DOHH2 (cell line): ENCODE measurements around the gene GCNT2.

ENCODE experiments used
- H3F3A ChIP-seq: fragments of 200-600 bp; sonication (generic), shearing (Covaris generic); 2 replicates; pipeline ENCODE4 v1.6.0; 2016; ENCODE audit warnings: antibody characterized with exemption, mild to moderate bottlenecking; ENCODE audit not compliant: control insufficient read depth, insufficient read depth
- H3K27ac ChIP-seq: fragments of 200-600 bp; sonication (generic); 2 replicates; pipeline ENCODE4 v1.5.1; 2014; ENCODE audit warnings: low read depth, mild to moderate bottlenecking, low read length, moderate library complexity
- H3K27me3 ChIP-seq: fragments of 200-600 bp; sonication (generic); 2 replicates; pipeline ENCODE4 v1.6.1; 2014; ENCODE audit warnings: mild to moderate bottlenecking, low read length, mixed read lengths; ENCODE audit not compliant: control insufficient read depth
- H3K36me3 ChIP-seq: fragments of 200-600 bp; sonication (generic); 2 replicates; pipeline ENCODE4 v1.6.1; 2014; ENCODE audit warnings: mild to moderate bottlenecking, low read length, moderate library complexity, mixed read lengths; ENCODE audit not compliant: control insufficient read depth
- H3K4me1 ChIP-seq: fragments of 200-600 bp; sonication (generic); 2 replicates; pipeline ENCODE4 v1.6.1; 2014; ENCODE audit warnings: mild to moderate bottlenecking, low read length, mixed read lengths; ENCODE audit not compliant: control insufficient read depth
- H3K4me2 ChIP-seq: fragments of 200-600 bp; sonication (generic); 2 replicates; pipeline ENCODE4 v1.6.0; 2014; ENCODE audit warnings: mild to moderate bottlenecking, low read length, moderate library complexity
- H3K4me3 ChIP-seq: fragments of 200-600 bp; sonication (generic); 2 replicates; pipeline ENCODE4 v1.5.1; 2014; ENCODE audit warnings: mild to moderate bottlenecking, low read length, mixed read lengths
- H3K79me2 ChIP-seq: fragments of 200-600 bp; sonication (generic); 2 replicates; pipeline ENCODE4 v1.6.1; 2014; ENCODE audit warnings: mild to moderate bottlenecking, low read length, mixed read lengths; ENCODE audit not compliant: control insufficient read depth
- H3K9me2 ChIP-seq: fragments of 200-600 bp; sonication (generic); replicated peaks from 2 replicates; pipeline ENCODE4 v1.6.1; 2014; ENCODE audit warnings: mild to moderate bottlenecking, low read length, mixed read lengths; ENCODE audit not compliant: control insufficient read depth
- H3K9me3 ChIP-seq: fragments of 200-600 bp; sonication (generic); 2 replicates; pipeline ENCODE4 v1.6.1; 2014; ENCODE audit warnings: antibody characterized with exemption, low read length, mixed read lengths; ENCODE audit not compliant: control insufficient read depth, insufficient read depth
- H4K20me1 ChIP-seq: fragments of 200-600 bp; sonication (generic); 2 replicates; pipeline ENCODE4 v1.6.0; 2014; ENCODE audit warnings: low read depth, mild to moderate bottlenecking, antibody characterized with exemption, low read length, moderate library complexity; ENCODE audit not compliant: control insufficient read depth, insufficient read depth
- CTCF ChIP-seq: fragments of 200-600 bp; sonication (generic); IDR thresholded peaks from one replicate; pipeline ENCODE4 v1.5.1; 2014; ENCODE audit warnings: antibody characterized with exemption, mild to moderate bottlenecking, low read depth, low read length; ENCODE audit not compliant: poor library complexity, severe bottlenecking
- EZH2phosphoT487 ChIP-seq: fragments of 200-600 bp; sonication (generic); IDR thresholded peaks from 2 replicates; pipeline ENCODE4 v1.6.1; 2017; ENCODE audit warnings: borderline replicate concordance, mild to moderate bottlenecking, antibody characterized with exemption, low read length, moderate library complexity, mixed read lengths

Gene GCNT2

GRCh38 chr6:10617008-10617696 is 96.0 kb downstream of the GCNT2 start:
- Histone ChIP-seq H3K36me3 (peaks cover 11% of the 10 kb centered on the region), H3K27me3 (no peaks in the 10 kb centered on the region)

GRCh38 chr6:10618409-10618808 is 97.3 kb downstream of the GCNT2 start:
- peaks cover 3% of the 10 kb centered on the region; the same call in 1 of the 2 replicates for H3K79me2 ChIP-seq
- no peaks in the 10 kb centered on the region; the same call in 1 of the 2 replicates for H3K9me3 ChIP-seq
- no peaks in the 10 kb centered on the region for H3F3A ChIP-seq
- H4K20me1 ChIP-seq = no peaks in the 10 kb centered on the region
- no peak overlapping the region for H3K27ac ChIP-seq
- no peaks in the 10 kb centered on the region for H3K9me2 ChIP-seq
- H3K27me3 ChIP-seq = no peaks in the 10 kb centered on the region
- H3K4me2 ChIP-seq = no peak overlapping the region
- TF ChIP-seq EZH2phosphoT487 (no peak), CTCF (no peak)
- H3K36me3 ChIP-seq = peaks cover 13% of the 10 kb centered on the region
- no peaks in the 10 kb centered on the region for H3K4me1 ChIP-seq
- no peak overlapping the region for H3K4me3 ChIP-seq

More at GRCh38 chr6:10617008-10617696, 96.0 kb downstream of the GCNT2 start:
- Histone ChIP-seq H3K9me3 (no peaks in the 10 kb centered on the region; the same call in 1 of the 2 replicates), H4K20me1 (no peaks in the 10 kb centered on the region), H3K27ac (no peak overlapping the region), H3F3A (no peaks in the 10 kb centered on the region), H3K9me2 (no peaks in the 10 kb centered on the region), H3K4me1 (no peaks in the 10 kb centered on the region), H3K79me2 (peaks cover 3% of the 10 kb centered on the region; the same call in 1 of the 2 replicates), H3K4me3 (no peak overlapping the region), H3K4me2 (no peak overlapping the region)
- TF ChIP-seq CTCF = no peak
- TF ChIP-seq EZH2phosphoT487 = no peak

GRCh38 chr6:10621213-10621612 is 100.1 kb downstream of the GCNT2 start:
- Histone ChIP-seq H3K9me3 (no peaks in the 10 kb centered on the region), H4K20me1 (no peaks in the 10 kb centered on the region), H3K79me2 (no peaks in the 10 kb centered on the region; the same call in 1 of the 2 replicates), H3K36me3 (peaks cover 27% of the 10 kb centered on the region), H3K27me3 (no peaks in the 10 kb centered on the region), H3K4me2 (no peak overlapping the region), H3F3A (no peaks in the 10 kb centered on the region), H3K9me2 (no peaks in the 10 kb centered on the region), H3K27ac (no peak overlapping the region), H3K4me1 (no peaks in the 10 kb centered on the region), H3K4me3 (no peak overlapping the region)
- TF ChIP-seq CTCF (no peak), EZH2phosphoT487 (no peak)
